ENCODE results near the gene GCNT1. TPM values are rescaled to one million over a fixed set of nuclear protein-coding genes. Genes with fewer than 3 reads are reported as not detected.

The GCNT1 gene
- total RNA-seq, 2 experiments from 2014 or later = 0.36 to 0.53 TPM

DNA sequence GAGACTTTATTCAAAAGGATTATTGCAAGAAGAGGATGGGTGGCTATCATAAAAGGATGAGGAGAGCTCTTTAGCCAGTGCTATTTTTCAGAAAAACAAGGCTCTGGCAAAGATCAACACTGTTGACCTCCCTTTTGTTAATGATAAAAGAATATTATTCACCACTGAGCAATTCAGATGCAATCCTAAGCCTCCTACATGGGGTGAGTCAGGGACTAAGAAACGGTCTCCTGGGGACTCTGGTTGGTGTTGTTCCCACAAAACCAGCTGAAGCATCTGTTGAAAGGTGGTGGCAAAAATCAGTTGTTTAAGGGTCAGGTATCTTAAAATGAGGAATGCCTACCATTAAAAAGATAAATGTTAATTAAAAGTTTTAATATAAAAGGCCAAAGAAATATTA, 7.7 kb upstream of the GCNT1 start:
- no peaks in the 10 kb centered on the region for H3K27me3 ChIP-seq (ENCODE audit: control insufficient read depth in 1 of 2, insufficient read depth in 2 of 2, low read length in 2 of 2)
- H3K4me3 Mint-ChIP-seq = no peak overlapping the region
- no peaks in the 10 kb centered on the region for H3K36me3 Mint-ChIP-seq (ENCODE audit: low read depth)
- H3K4me3 ChIP-seq (ENCODE audit: low read length) = no peak overlapping the region
- no peaks in the 10 kb centered on the region for H3K9me3 ChIP-seq (ENCODE audit: control insufficient read depth in 1 of 2, insufficient read depth in 1 of 2, low read length in 2 of 2)
- H3K27me3 Mint-ChIP-seq = no peaks in the 10 kb centered on the region
- no peaks in the 10 kb centered on the region for H3K9me3 Mint-ChIP-seq
- H3K27ac ChIP-seq (ENCODE audit: low read depth in 1 of 2, low read length in 2 of 2) = no peak overlapping the region
- H3K4me1 Mint-ChIP-seq (ENCODE audit: low read depth) = peaks cover 4% of the 10 kb centered on the region
- peaks cover 8% of the 10 kb centered on the region for H3K4me1 ChIP-seq (ENCODE audit: insufficient read depth, low read length)
- no peak for TF ChIP-seq CTCF (IDR thresholded peaks at IDR 0.05)
- no peak for ATAC-seq (ENCODE audit: poor library complexity)
- H3K36me3 ChIP-seq (ENCODE audit: insufficient read depth, low read length) = no peaks in the 10 kb centered on the region
- no peak overlapping the region for H3K27ac Mint-ChIP-seq
- ChIA-PET CTCF (interaction anchor here (0.6 kb wide), 1 partner anchor 56 kb away, joined by 3 read pairs; no protein-coding TSS in a partner anchor), POLR2A (no interaction called here)
- DNase-seq = no peak
- intact Hi-C loops (cut with DNase I, micrococcal nuclease) = loop anchor here in 1 of 2 experiments (10.0 kb wide), 1 partner anchor 724 kb away; the partner anchor contains the start of gene VPS13A

GRCh38 chr9:76452839-76453238, 6.1 kb upstream of the GCNT1 start:
- no peak overlapping the region for H3K4me3 Mint-ChIP-seq
- Histone ChIP-seq H3K27me3 (ENCODE audit: control insufficient read depth in 1 of 2, insufficient read depth in 2 of 2, low read length in 2 of 2) (no peaks in the 10 kb centered on the region), H3K9me3 (ENCODE audit: control insufficient read depth in 1 of 2, insufficient read depth in 1 of 2, low read length in 2 of 2) (no peaks in the 10 kb centered on the region), H3K4me1 (ENCODE audit: insufficient read depth, low read length) (peaks cover 10% of the 10 kb centered on the region), H3K4me3 (ENCODE audit: low read length) (no peak overlapping the region), H3K36me3 (ENCODE audit: insufficient read depth, low read length) (no peaks in the 10 kb centered on the region), H3K27ac (ENCODE audit: low read depth in 1 of 2, low read length in 2 of 2) (no peak overlapping the region)
- no peak overlapping the region for H3K27ac Mint-ChIP-seq
- no peaks in the 10 kb centered on the region for H3K36me3 Mint-ChIP-seq (ENCODE audit: low read depth)
- intact Hi-C loops (cut with DNase I, micrococcal nuclease) = loop anchor here in 1 of 2 experiments (10.0 kb wide), 1 partner anchor 722 kb away; the partner anchor contains the start of gene VPS13A
- no peak for ATAC-seq (ENCODE audit: poor library complexity)
- no peak for TF ChIP-seq CTCF (IDR thresholded peaks at IDR 0.05)
- peaks cover 8% of the 10 kb centered on the region for H3K4me1 Mint-ChIP-seq (ENCODE audit: low read depth)
- ChIA-PET CTCF (no interaction called here), POLR2A (no interaction called here)
- no peaks in the 10 kb centered on the region for H3K27me3 Mint-ChIP-seq
- DNase-seq = no peak
- H3K9me3 Mint-ChIP-seq = no peaks in the 10 kb centered on the region

DNA sequence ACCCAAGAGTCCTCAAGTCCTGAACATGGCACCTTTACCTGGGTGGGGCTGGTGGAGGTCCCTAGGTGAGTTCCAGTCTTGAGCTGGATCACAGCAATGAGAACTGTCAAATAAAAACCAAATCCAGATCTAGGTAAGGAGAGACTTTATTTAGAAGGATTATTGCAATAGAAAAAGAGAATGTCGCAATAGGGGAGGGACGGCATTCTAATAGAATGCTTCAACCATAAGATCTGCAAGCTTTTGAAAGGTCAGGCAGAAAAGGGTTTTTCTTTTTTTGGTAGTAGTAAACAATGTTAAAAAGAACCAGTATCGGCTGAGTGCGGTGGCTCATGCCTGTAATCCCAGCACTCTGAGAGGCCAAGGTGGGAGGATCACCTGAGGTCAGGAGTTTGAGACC, 5.2 kb upstream of the GCNT1 start:
- Histone ChIP-seq H3K27me3 (ENCODE audit: control insufficient read depth in 1 of 2, insufficient read depth in 2 of 2, low read length in 2 of 2) (no peaks in the 10 kb centered on the region), H3K27ac (ENCODE audit: low read depth in 1 of 2, low read length in 2 of 2) (no peak overlapping the region), H3K4me1 (ENCODE audit: insufficient read depth, low read length) (peaks cover 10% of the 10 kb centered on the region), H3K36me3 (ENCODE audit: insufficient read depth, low read length) (no peaks in the 10 kb centered on the region), H3K9me3 (ENCODE audit: control insufficient read depth in 1 of 2, insufficient read depth in 1 of 2, low read length in 2 of 2) (no peaks in the 10 kb centered on the region), H3K4me3 (ENCODE audit: low read length) (no peak overlapping the region)
- Mint-ChIP-seq H3K27ac (no peak overlapping the region), H3K9me3 (no peaks in the 10 kb centered on the region), H3K4me1 (ENCODE audit: low read depth) (peaks cover 13% of the 10 kb centered on the region), H3K4me3 (no peak overlapping the region), H3K27me3 (no peaks in the 10 kb centered on the region), H3K36me3 (ENCODE audit: low read depth) (no peaks in the 10 kb centered on the region)
- no peak for ATAC-seq (ENCODE audit: poor library complexity)
- intact Hi-C loops (cut with DNase I, micrococcal nuclease) = loop anchor here in 1 of 2 experiments (10.0 kb wide), 1 partner anchor 721 kb away; the partner anchor contains the start of gene VPS13A
- CTCF ChIA-PET = no interaction called here
- TF ChIP-seq CTCF (IDR thresholded peaks at IDR 0.05) = no peak
- POLR2A ChIA-PET = no interaction called here
- DNase-seq = no peak

Data from CD4-positive, alpha-beta T cell (primary cell).